Measurements from ENCODE around the gene NTM.
"Not testable (repeated sequence)": the region's sequence is repeated elsewhere in the genome, so short reads cannot be mapped to it uniquely, and the experiment has no call there.

The NTM gene

GRCh38 chr11:132047167-132047566, 676.8 kb downstream of the NTM start:
- no peak for DNase-seq (ENCODE audit: low read depth)

GRCh38 chr11:132048040-132048439, 677.6 kb downstream of the NTM start:
- DNase-seq (ENCODE audit: low read depth) = no peak

DNA sequence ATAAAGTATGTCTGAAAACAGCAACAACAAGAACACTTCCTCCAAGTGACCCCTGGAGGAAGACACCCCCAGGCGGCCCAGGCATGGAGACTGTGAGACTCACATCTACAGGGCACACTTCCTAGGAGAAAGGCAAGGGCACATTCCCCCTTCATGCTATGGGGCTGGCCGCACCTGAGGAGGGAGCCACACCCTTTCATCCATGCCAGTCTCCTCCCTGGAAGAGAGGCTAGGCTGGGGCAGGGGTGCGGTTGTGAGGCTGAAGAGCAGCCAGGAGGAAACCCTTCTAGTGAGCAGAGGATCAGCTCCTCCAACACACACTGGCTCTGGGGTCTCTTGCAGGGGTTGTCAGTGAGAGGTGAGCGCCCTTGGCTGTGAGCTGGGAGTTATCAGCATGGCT, 678.8 kb downstream of the NTM start:
- DNase-seq (ENCODE audit: low read depth) = no peak

DNA sequence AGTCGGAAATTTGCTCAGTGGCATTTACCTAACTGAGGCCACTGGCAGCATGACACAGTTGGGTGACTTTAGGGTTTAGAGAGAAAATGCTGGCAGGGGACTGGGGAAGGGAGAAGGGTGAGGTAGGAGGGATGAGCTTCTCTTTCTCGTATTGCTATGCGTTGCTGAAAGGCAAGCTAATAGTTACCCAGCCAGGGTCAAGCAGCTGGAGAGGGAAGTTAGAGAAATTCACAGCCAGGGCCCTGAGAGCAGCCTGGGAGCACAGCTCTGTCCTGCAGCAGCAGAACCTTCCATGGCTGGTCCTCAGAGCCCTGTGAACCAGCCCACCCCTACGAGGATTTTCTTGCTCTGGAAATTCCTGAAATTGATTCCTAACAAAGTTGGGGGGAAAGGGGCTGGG, 679.6 kb downstream of the NTM start:
- DNase-seq (ENCODE audit: low read depth) = no peak

DNA sequence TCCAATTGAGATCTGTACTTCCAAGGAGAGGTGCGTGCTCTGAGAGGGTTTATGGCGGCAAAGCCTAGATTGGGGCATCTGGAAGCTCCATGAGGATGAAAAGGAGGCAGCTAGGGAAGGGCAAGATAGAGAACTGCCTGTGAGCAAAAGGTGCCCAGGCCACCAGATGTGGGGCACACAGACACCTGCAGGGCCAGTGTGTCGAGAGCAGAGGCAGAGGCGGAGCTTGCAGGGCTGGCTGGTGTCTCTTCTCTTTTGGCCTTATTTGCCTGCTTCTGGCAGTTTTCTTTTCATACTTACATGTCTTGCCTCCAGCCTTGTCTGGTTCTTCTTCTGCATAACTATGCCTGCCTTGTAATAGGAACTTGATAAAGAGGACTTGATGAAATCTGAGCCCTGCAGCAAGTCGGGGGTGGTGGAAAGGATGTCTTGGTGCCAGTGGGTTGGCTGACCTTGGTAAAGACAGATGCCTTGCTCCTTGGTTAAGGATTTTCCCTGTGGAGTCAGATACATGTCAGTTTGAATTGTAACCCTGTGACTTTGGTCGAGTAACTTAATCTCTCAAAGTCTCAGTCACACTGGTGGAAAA, 680.3 kb downstream of the NTM start:
- DNase-seq (ENCODE audit: low read depth) = no peak

DNA sequence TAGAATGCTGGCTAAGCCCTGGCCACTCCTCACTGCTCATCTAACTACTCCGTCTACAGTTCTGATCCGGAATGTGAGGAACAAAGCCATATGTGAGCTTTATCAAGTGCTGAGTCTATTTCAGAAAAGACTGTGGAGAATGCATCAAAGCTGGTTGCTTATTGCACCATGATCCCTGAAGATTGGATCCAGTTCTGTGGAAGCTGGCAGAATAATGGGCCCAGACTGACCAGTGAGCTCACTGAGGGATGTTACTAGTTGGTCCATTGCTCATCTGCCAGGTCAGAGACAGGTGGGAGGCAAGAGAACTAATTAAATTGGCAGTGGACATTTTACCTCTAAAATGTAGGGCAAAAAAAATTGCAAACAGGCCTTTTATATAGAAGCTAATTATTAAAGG, 681.3 kb downstream of the NTM start:
- no peak for DNase-seq (ENCODE audit: low read depth)

DNA sequence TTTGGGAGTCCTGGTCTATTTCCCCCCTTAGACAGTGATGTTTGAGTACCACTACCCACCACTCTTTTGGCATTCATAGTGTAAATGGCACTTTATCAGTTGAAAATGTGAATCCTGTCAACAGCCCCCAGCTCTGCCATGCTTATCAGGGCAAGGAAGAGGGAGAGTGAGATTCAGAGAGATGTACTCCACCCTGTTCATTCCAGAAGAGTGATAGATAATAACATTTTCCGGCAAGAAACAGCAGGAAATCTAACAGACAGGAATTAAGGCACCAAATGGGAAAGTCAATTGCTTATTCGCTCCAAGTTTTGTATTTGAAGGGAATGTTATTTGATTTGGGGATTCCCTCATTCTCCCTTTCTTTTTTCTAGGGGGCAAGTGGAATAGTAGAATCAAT, 681.9 kb downstream of the NTM start:
- no peak for DNase-seq (ENCODE audit: low read depth)

DNA sequence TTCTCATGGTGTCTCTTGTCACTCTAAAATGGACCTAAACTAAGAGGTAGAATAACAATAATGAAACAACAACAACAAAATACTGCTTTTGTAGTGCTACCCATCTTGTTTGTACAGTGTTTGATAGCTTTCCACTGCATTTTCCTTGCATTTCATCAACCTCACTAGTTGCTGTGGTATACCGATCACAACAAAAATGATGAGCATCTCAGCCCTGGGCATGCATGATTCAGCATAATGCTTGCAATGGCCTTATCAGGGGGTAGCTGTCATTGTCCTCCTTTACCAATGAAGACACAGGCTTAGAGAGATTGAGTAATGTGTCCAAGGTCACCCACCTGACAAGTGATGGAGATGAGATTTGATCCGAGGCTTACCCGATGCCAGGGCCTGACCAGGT, 682.5 kb downstream of the NTM start:
- DNase-seq (ENCODE audit: low read depth) = no peak

- no peak for DNase-seq (ENCODE audit: low read depth)
Measured at GRCh38 chr11:132054822-132055221, 684.4 kb downstream of the NTM start.

DNA sequence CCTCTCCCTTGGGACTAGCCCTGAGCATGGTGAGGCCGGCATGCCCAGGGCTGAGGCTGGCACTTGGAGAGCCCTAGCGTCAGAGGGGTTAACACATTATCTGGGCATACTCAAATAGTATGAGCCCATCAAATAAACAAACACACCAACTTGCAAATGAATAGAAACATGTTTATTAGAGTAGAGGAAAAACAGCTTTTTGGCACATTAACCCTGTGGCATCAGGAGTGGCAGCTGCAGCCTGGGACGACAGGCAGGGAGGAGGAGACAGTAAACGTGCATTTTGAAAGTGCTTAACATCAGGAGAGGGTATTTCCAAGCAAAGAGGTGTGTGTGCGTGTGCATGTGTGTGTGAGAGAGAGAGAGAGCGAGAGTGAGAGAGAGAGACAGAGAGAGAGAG, 684.9 kb downstream of the NTM start:
- no peak for DNase-seq (ENCODE audit: low read depth)

- DNase-seq (ENCODE audit: low read depth) = no peak
Measured at GRCh38 chr11:132056689-132057088, 686.3 kb downstream of the NTM start.

DNA sequence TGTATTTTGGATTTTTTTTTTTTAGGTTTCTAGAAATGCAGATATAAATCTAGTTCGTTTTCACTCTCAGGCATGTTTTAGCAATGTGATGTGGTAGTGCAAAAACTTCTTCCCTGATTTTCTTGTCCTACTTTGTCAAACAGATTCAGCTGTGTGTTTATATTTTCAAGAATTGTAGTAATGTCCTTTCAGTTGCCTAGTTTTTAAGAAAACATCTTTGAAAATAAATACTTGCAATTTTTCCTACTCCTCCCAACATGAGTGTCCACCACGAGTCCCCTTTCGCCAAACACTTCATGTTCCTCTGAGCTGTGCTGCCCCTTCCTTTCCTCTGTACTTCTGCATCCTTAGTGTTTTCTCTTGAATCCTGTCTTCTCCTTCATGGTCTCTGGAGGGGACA, 686.9 kb downstream of the NTM start:
- DNase-seq (ENCODE audit: low read depth) = no peak

GRCh38 chr11:132058211-132058772, 687.9 kb downstream of the NTM start:
- no peak for DNase-seq (ENCODE audit: low read depth)

- no peak for DNase-seq (ENCODE audit: low read depth)
Measured at GRCh38 chr11:132060567-132060966, 690.2 kb downstream of the NTM start.

- no peak for DNase-seq (ENCODE audit: low read depth)
Measured at GRCh38 chr11:132062031-132062430, 691.6 kb downstream of the NTM start.

GRCh38 chr11:132062541-132062940, 692.1 kb downstream of the NTM start:
- no peak for DNase-seq (ENCODE audit: low read depth)

DNA sequence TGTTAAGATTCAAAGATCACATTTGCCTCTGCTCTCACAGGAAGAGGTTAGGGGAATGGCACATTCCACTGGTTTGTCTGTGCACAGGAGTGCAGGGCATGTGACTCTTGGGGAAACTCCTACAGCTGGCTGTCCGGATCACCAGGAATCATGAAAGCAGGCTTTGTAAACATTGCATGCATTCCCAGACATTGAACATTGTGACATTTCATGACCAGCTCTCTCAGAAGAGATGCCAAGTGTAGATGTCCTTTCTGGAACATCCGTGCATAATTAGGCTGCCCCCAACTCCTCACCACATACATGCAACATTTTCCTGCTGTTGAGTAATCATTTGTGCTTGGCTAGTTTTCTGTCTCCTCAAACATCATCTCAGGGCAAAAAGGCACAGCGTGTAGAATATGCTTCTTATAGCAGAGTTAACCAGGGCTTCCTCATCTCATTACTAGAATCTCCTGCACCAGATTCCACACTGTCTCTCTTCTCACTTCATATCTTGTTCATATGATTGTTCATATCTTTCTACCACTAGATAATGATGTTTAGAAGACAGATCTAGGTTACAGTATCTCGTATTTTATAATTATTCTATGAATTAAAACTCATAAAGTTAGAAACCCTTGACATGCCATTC, 694.7 kb downstream of the NTM start:
- DNase-seq (ENCODE audit: low read depth) = no peak

DNA sequence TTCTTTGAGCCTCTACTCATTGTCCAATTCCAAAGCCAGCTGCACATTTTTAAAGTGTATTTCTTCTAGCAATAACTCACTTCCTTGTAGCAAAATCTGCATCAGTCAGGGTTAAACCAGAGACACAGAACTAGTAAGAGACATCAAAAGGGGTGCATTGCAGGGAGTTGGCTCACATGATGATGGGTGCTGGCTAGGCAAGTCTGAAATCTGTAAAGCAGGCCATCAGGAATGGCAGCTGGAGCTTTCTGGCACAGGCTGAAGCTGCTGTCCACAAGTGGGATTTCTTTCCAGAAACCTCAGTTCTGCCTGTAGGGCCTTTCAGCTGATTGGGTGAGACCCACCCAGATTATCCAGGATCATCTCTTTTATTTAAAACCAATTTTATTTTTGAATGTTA, 698.1 kb downstream of the NTM start:
- no peak for DNase-seq (ENCODE audit: low read depth)

DNA sequence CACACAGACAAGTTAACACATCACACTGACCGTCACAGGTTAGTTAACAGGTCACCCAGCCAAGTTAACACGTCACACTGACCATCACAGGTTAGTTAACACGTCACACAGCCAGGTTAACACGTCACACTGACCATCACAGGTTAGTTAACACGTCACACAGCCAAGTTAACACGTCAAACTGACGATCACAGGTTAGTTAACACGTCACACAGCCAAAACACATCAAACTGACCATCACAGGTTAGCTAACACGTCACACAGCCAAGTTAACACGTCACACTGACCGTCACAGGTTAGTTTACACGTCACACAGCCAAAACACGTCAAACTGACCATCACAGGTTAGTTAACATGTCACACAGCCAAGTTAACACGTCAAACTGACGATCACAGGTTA, 699.2 kb downstream of the NTM start:
- DNase-seq (ENCODE audit: low read depth) = not testable (repeated sequence)

- DNase-seq (ENCODE audit: low read depth) = not testable (repeated sequence)
Measured at GRCh38 chr11:132070907-132071306, 700.5 kb downstream of the NTM start.

DNA sequence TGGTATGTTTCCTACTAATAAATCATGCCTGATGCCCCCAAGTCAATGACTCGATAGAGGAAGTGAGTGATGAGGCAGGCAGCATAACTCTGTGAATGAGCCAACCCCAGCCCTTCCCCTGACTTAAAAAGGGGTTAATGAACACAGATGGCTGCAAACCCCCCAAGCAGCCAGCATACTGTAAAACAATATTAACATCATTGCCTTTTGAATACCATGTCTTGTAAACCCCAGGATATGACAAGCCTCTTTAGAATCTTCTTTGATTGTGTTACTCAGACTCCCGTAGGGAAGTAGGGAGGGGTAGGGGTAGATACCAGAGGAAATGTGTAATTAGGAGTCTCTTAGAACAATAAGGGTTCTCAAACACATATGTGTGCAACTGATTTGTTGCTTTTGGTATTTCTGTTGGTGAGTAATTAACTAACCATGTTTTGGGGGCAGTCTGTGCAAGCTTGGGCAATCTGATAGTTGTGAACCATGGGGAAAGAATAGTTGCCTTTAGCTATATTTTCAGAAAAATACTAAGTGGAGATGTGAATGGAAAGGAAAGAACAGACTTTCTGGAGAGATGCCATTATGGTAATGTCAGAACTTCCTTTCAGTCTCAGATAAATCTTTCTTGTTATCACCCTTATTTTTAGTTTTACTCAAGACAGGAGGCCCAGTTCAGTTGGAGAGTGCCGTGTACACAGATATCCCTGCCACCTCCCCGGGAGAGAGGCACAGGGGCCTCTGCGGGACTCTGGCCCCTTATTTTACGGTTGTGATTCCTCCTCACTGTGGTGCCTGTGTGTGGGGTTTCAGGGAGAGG, 701.8 kb downstream of the NTM start:
- DNase-seq (ENCODE audit: low read depth) = no peak

DNA sequence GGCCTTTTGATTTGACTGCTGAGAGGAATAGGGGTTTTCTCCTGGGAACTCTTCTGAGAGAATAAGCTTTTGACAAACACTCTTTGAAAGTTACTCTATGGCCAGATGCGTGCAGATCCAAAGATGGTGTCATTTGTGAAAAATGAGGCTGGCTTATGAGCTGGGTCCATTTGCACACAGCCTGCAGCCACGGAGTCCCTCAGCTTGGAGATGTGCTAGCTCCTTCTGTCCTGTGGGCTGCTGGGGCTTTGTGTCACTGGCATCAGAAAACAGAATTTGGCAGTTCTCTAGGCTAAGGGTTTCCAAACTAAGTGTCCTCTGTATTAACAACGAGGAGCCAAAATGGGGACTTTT, 702.4 kb downstream of the NTM start:
- no peak for DNase-seq (ENCODE audit: low read depth)

- DNase-seq (ENCODE audit: low read depth) = no peak
Measured at GRCh38 chr11:132073787-132074186, 703.4 kb downstream of the NTM start.

All from activated T-helper 1 cell treated with Interleukin-2 at 50 U/mL for 16 hours (primary cell).